ENCODE measurements around the gene CREB3.

Gene CREB3

DNA sequence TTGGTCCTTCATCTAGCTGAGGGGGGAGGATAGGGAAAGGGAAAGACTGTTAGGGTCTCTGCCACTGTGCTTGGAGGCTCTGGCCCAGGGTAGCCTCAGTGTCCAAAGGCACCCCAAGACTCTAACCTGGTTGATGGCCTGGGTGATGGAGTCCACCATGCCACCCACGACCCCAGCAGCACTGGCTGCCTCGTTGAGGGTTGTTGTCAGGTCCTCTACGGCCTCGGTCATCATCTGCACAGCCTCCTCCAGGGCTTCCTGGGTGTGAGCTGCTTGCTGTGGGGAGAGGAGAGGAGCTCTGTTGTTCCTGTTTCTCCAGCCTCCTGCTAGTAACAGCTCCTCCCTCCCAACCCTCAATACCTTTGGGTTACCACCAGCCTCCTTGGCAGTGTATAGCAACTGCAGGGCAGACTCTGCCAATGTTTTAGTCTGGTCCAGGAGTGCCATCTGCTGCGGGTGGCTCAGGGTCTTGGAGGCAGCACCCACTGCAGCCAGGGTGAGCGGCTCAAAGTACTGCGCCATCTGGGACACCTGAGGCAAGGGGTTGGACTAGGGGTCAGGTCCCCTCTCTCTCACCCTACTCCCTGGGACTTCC, 26.5 kb upstream of the CREB3 start:
- Histone ChIP-seq H3K4me3 (ENCODE audit: insufficient read depth, low read length, poor library complexity, severe bottlenecking) (no peak overlapping the region), H4K20me1 (ENCODE audit: low read depth, low read length) (no peaks in the 10 kb centered on the region), H3F3A (ENCODE audit: insufficient read depth) (no peaks in the 10 kb centered on the region), H3K79me2 (ENCODE audit: insufficient read depth, low read length) (no peaks in the 10 kb centered on the region), H3K4me2 (ENCODE audit: low read depth, low read length, poor library complexity, severe bottlenecking) (no peak overlapping the region), H3K27ac (ENCODE audit: low read depth, low read length) (no peak overlapping the region), H2AFZ (ENCODE audit: low read depth, low read length, severe bottlenecking) (no peak overlapping the region), H3K36me3 (ENCODE audit: low read length) (peaks cover 15% of the 10 kb centered on the region; the same call in 1 of the 2 replicates), H3K9ac (ENCODE audit: low read length) (no peak overlapping the region), H3K9me3 (ENCODE audit: insufficient read depth, low read length) (no peaks in the 10 kb centered on the region), H3K27me3 (ENCODE audit: low read length) (no peaks in the 10 kb centered on the region), H3K9me2 (replicated peaks; ENCODE audit: insufficient read depth, low read length) (no peaks in the 10 kb centered on the region)
- TF ChIP-seq, protein P1, sequence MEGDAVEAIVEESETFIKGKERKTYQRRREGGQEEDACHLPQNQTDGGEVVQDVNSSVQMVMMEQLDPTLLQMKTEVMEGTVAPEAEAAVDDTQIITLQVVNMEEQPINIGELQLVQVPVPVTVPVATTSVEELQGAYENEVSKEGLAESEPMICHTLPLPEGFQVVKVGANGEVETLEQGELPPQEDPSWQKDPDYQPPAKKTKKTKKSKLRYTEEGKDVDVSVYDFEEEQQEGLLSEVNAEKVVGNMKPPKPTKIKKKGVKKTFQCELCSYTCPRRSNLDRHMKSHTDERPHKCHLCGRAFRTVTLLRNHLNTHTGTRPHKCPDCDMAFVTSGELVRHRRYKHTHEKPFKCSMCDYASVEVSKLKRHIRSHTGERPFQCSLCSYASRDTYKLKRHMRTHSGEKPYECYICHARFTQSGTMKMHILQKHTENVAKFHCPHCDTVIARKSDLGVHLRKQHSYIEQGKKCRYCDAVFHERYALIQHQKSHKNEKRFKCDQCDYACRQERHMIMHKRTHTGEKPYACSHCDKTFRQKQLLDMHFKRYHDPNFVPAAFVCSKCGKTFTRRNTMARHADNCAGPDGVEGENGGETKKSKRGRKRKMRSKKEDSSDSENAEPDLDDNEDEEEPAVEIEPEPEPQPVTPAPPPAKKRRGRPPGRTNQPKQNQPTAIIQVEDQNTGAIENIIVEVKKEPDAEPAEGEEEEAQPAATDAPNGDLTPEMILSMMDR (IDR thresholded peaks at IDR 0.05; ENCODE audit: insufficient read depth, low read length, poor library complexity, severe bottlenecking) = no peak
- no peak for TF ChIP-seq EZH2phosphoT487 (conservative IDR thresholded peaks at IDR 0.05; ENCODE audit: low read length)

DNA sequence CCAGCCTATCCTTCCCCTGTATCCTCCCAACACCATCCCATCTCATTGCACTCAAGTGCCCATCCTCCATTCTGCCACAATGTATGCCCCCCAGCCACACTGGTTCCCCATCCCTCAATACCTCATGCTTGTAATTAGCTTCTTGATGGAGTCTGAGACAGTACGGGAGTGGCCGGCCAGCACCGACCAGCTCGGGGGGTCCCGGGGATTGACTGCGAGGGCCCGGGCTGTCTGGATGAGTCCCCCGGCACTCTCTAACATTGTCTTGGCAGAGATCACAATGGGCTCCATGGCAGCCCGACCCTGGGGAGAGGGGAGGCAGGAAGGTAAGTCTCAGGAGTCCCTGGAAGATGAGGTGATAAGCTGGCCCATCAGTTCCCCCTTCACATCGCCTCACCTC, 25.5 kb upstream of the CREB3 start:
- peaks cover 11% of the 10 kb centered on the region; the same call in 1 of the 2 replicates for H3K36me3 ChIP-seq (ENCODE audit: low read length)
- no peaks in the 10 kb centered on the region for H3K27me3 ChIP-seq (ENCODE audit: low read length)
- TF ChIP-seq EZH2phosphoT487 (conservative IDR thresholded peaks at IDR 0.05; ENCODE audit: low read length) = no peak
- TF ChIP-seq, protein P1 (IDR thresholded peaks at IDR 0.05; ENCODE audit: insufficient read depth, low read length, poor library complexity, severe bottlenecking) = no peak
- no peak overlapping the region for H2AFZ ChIP-seq (ENCODE audit: low read depth, low read length, severe bottlenecking)
- H3K9me3 ChIP-seq (ENCODE audit: insufficient read depth, low read length) = no peaks in the 10 kb centered on the region
- no peak overlapping the region for H3K9ac ChIP-seq (ENCODE audit: low read length)
- H3K9me2 ChIP-seq (replicated peaks; ENCODE audit: insufficient read depth, low read length) = no peaks in the 10 kb centered on the region
- H3K4me3 ChIP-seq (ENCODE audit: insufficient read depth, low read length, poor library complexity, severe bottlenecking) = no peak overlapping the region
- no peak overlapping the region for H3K27ac ChIP-seq (ENCODE audit: low read depth, low read length)
- H4K20me1 ChIP-seq (ENCODE audit: low read depth, low read length) = no peaks in the 10 kb centered on the region
- H3F3A ChIP-seq (ENCODE audit: insufficient read depth) = no peaks in the 10 kb centered on the region
- H3K79me2 ChIP-seq (ENCODE audit: insufficient read depth, low read length) = no peaks in the 10 kb centered on the region
- H3K4me2 ChIP-seq (ENCODE audit: low read depth, low read length, poor library complexity, severe bottlenecking) = no peak overlapping the region

DNA sequence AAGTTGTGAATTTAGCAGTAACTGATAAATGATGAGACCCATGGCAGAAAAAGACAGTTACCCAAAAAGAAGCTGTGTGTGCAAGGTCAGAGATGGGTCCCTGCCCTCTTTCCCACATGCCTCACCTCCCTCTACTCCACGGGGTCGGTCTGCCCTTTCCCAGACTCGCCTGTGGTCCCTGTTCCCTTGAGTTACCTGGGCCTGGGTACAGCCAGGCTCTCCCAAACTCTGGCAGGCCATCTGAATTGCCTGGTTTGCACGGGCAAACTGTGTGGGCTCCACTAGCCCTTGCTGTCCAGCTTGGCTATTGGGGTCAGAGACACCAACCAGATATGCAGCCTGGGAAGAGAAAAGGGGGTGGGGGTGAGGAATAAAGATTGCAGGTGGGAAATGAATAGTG, 24.3 kb upstream of the CREB3 start:
- H3K79me2 ChIP-seq (ENCODE audit: insufficient read depth, low read length) = no peaks in the 10 kb centered on the region
- H3F3A ChIP-seq (ENCODE audit: insufficient read depth) = no peaks in the 10 kb centered on the region
- H4K20me1 ChIP-seq (ENCODE audit: low read depth, low read length) = no peaks in the 10 kb centered on the region
- no peak overlapping the region for H2AFZ ChIP-seq (ENCODE audit: low read depth, low read length, severe bottlenecking)
- no peaks in the 10 kb centered on the region for H3K9me2 ChIP-seq (replicated peaks; ENCODE audit: insufficient read depth, low read length)
- H3K9ac ChIP-seq (ENCODE audit: low read length) = no peak overlapping the region
- no peak overlapping the region for H3K4me2 ChIP-seq (ENCODE audit: low read depth, low read length, poor library complexity, severe bottlenecking)
- TF ChIP-seq, protein P1 (IDR thresholded peaks at IDR 0.05; ENCODE audit: insufficient read depth, low read length, poor library complexity, severe bottlenecking) = no peak
- no peak for TF ChIP-seq EZH2phosphoT487 (conservative IDR thresholded peaks at IDR 0.05; ENCODE audit: low read length)
- no peaks in the 10 kb centered on the region for H3K9me3 ChIP-seq (ENCODE audit: insufficient read depth, low read length)
- no peaks in the 10 kb centered on the region for H3K27me3 ChIP-seq (ENCODE audit: low read length)
- H3K4me3 ChIP-seq (ENCODE audit: insufficient read depth, low read length, poor library complexity, severe bottlenecking) = no peak overlapping the region
- no peak overlapping the region for H3K27ac ChIP-seq (ENCODE audit: low read depth, low read length)
- H3K36me3 ChIP-seq (ENCODE audit: low read length) = 0 out of 2 replicates have a peak, but pooled peaks cover 13% of the 10 kb centered on the region

Data from SU-DHL-6 (cell line).